IPS-20b (cell line): ENCODE data around the gene UPB1.
"Not testable (repeated sequence)": the region's sequence is repeated elsewhere in the genome, so short reads cannot be mapped to it uniquely, and the experiment has no call there.

Experiments
- H3K27ac ChIP-seq: one replicate; pipeline ENCODE4 v1.5.1; 2013; ENCODE audit warnings: low read length
- H3K27me3 ChIP-seq: 2 replicates; pipeline ENCODE4 v1.6.1; 2013; ENCODE audit warnings: mild to moderate bottlenecking, low read length, inconsistent platforms; ENCODE audit not compliant: insufficient read depth
- H3K36me3 ChIP-seq: 2 replicates; pipeline ENCODE4 v1.6.1; 2013; ENCODE audit warnings: low read depth, mild to moderate bottlenecking, inconsistent platforms, low read length, moderate library complexity; ENCODE audit not compliant: insufficient read depth
- H3K4me1 ChIP-seq: 2 replicates; pipeline ENCODE4 v1.6.1; 2013; ENCODE audit warnings: mild to moderate bottlenecking, control low read depth, inconsistent platforms, low read length, moderate library complexity; ENCODE audit not compliant: insufficient read depth
- H3K4me3 ChIP-seq: 2 replicates; pipeline ENCODE4 v1.5.1; 2013; ENCODE audit warnings: mild to moderate bottlenecking, low read length, inconsistent platforms
- H3K9ac ChIP-seq: 2 replicates; pipeline ENCODE4 v1.6.1; 2013; ENCODE audit warnings: low read depth, mild to moderate bottlenecking, inconsistent platforms, low read length, moderate library complexity
- H3K9me3 ChIP-seq: 2 replicates; pipeline ENCODE4 v1.6.1; 2013; ENCODE audit warnings: mild to moderate bottlenecking, low read depth, low read length, inconsistent platforms; ENCODE audit not compliant: insufficient read depth

The UPB1 gene

GRCh38 chr22:24519496-24519895 lies 24.4 kb downstream of the UPB1 start:
- peaks cover 7% of the 10 kb centered on the region; the same call in 1 of the 2 replicates for H3K4me1 ChIP-seq
- no peak overlapping the region for H3K4me3 ChIP-seq
- H3K27ac ChIP-seq: no peak overlapping the region
- H3K27me3 ChIP-seq: no peaks in the 10 kb centered on the region
- no peak overlapping the region for H3K9ac ChIP-seq
- no peaks in the 10 kb centered on the region for H3K36me3 ChIP-seq
- no peaks in the 10 kb centered on the region for H3K9me3 ChIP-seq

GRCh38 chr22:24521791-24522245 lies 26.7 kb downstream of the UPB1 start:
- H3K4me1 ChIP-seq: 0 out of 2 replicates have a peak, but pooled peaks cover 3% of the 10 kb centered on the region
- no peaks in the 10 kb centered on the region for H3K9me3 ChIP-seq
- H3K4me3 ChIP-seq: no peak overlapping the region
- no peak overlapping the region for H3K9ac ChIP-seq
- H3K27ac ChIP-seq: no peak overlapping the region
- no peaks in the 10 kb centered on the region for H3K36me3 ChIP-seq
- no peaks in the 10 kb centered on the region for H3K27me3 ChIP-seq

DNA sequence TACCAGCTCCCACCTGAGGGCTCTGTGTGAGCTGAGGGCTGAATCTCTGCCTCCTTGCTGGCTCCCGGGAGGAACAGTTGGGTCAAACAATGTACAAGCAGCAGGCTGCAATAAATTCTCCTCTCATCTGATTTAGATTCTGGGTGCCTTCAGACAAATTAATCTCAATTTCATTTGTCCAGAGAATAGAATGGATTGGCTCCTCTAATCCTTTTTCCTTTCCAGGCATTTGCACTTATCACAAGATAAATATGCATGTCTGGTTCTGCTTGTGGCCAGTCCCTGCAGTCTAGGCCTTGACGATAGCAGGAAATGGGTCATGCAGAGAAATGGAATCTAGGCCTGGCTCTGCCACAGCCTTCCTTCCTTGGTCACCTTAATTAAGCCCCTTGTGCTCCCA lies 28.7 kb downstream of the UPB1 start:
- Histone ChIP-seq H3K9ac (no peak overlapping the region), H3K4me1 (0 out of 2 replicates have a peak, but pooled peaks cover 3% of the 10 kb centered on the region), H3K9me3 (no peaks in the 10 kb centered on the region), H3K27me3 (no peaks in the 10 kb centered on the region), H3K36me3 (no peaks in the 10 kb centered on the region), H3K27ac (no peak overlapping the region), H3K4me3 (no peak overlapping the region)

GRCh38 chr22:24525416-24526037 lies 30.4 kb downstream of the UPB1 start:
- H3K9ac ChIP-seq: no peak overlapping the region
- no peaks in the 10 kb centered on the region for H3K36me3 ChIP-seq
- no peak overlapping the region for H3K4me3 ChIP-seq
- 0 out of 2 replicates have a peak, but pooled peaks cover 3% of the 10 kb centered on the region for H3K4me1 ChIP-seq
- no peak overlapping the region for H3K27ac ChIP-seq
- no peaks in the 10 kb centered on the region for H3K9me3 ChIP-seq
- no peaks in the 10 kb centered on the region for H3K27me3 ChIP-seq

DNA sequence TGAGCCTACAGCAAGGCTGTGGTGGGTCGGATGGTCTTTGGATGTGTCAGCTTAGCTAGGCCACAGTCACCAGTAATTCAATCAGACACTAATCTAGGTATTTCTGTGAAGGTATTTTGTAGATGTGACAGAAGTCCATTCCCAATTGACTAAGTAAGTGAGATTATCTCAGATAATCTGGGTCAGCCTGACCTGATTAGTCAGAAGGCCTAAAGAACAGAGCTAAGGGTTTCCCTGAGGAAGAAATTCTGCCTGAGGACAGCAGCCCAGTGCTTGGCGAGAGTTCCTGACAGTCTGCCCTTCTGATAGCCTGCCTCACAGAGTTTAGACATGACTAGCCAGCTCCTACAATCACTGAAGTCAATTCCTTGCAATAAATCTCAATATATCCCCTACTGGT lies 31.1 kb downstream of the UPB1 start:
- no peak overlapping the region for H3K9ac ChIP-seq
- H3K9me3 ChIP-seq: no peaks in the 10 kb centered on the region
- no peak overlapping the region for H3K27ac ChIP-seq
- H3K27me3 ChIP-seq: no peaks in the 10 kb centered on the region
- H3K36me3 ChIP-seq: no peaks in the 10 kb centered on the region
- H3K4me1 ChIP-seq: 0 out of 2 replicates have a peak, but pooled peaks cover 3% of the 10 kb centered on the region
- no peak overlapping the region for H3K4me3 ChIP-seq

DNA sequence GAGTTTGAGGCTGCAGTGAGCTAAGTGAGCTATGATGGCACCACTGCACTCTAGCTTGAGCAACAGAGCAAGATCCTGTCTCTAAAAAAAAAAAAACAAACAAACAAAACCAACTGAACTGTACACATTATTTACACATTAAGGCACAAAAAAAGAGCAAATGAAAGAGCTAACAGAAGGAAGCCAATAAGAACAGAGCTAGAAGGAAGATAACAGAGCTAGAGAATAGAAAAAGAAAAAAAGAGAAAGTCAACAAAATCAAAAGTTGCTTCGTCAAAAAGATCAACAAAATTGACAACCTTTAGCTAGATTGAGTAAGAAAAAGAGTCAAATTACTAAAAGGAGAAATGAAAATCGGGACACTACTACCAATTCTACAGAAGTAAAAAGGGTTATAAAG lies 34.8 kb downstream of the UPB1 start:
- Histone ChIP-seq H3K4me1 (no peaks in the 10 kb centered on the region), H3K27me3 (no peaks in the 10 kb centered on the region), H3K9me3 (no peaks in the 10 kb centered on the region), H3K36me3 (no peaks in the 10 kb centered on the region), H3K27ac (no peak overlapping the region), H3K9ac (no peak overlapping the region), H3K4me3 (no peak overlapping the region)

DNA sequence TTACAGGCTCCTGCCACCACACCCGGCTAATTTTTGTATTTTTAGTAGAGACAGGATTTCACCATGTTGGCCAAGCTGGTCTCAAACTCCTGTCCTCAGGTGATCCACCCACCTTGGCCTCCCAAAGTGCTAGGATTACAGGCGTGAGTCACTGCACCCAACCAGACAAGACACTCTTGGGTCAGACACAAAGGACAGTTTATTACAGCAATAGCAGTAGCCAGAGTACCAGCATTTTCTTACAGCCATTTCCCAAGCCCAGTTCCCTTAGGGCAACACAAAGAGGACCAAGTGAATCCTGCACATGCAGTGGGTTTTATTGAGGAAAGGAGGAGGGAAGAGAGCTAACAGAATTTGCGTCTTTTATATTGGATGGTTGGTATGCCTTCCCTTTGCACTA lies 35.8 kb downstream of the UPB1 start:
- H3K9me3 ChIP-seq, H3K9ac ChIP-seq, H3K4me3 ChIP-seq, H3K27me3 ChIP-seq, H3K36me3 ChIP-seq, H3K27ac ChIP-seq, H3K4me1 ChIP-seq: not testable (repeated sequence)

DNA sequence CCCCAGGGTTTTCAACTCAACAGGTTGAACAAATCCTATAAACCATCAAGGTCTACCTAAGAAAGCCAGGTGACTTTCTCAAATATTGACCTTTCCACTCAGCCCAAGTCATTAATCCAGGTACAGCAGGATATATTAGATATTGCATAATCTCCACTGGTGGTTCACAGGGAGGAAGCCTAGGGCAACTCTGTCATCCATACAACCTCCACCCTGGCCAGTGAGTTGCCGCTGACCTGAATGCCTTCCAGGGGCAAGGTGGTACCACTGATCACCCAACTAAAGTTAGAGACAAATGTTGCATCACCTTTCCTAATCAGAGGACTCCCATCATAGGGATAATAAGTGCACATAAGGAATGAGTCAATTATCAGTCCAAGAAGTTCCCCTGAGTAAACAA lies 36.9 kb downstream of the UPB1 start:
- H3K4me3 ChIP-seq: no peak overlapping the region
- no peak overlapping the region for H3K9ac ChIP-seq
- no peaks in the 10 kb centered on the region for H3K27me3 ChIP-seq
- no peaks in the 10 kb centered on the region for H3K36me3 ChIP-seq
- H3K27ac ChIP-seq: no peak overlapping the region
- no peaks in the 10 kb centered on the region for H3K9me3 ChIP-seq
- H3K4me1 ChIP-seq: no peaks in the 10 kb centered on the region

- Histone ChIP-seq H3K27me3 (no peaks in the 10 kb centered on the region), H3K4me1 (no peaks in the 10 kb centered on the region), H3K9me3 (no peaks in the 10 kb centered on the region)
Observed at GRCh38 chr22:24535348-24535747, 40.2 kb downstream of the UPB1 start.

GRCh38 chr22:24536089-24536488 lies 41.0 kb downstream of the UPB1 start:
- Histone ChIP-seq H3K27ac (no peak overlapping the region), H3K9me3 (no peaks in the 10 kb centered on the region), H3K4me1 (no peaks in the 10 kb centered on the region), H3K9ac (no peak overlapping the region), H3K36me3 (peaks cover 13% of the 10 kb centered on the region), H3K4me3 (no peak overlapping the region), H3K27me3 (no peaks in the 10 kb centered on the region)

More at GRCh38 chr22:24535348-24535747, 40.2 kb downstream of the UPB1 start:
- Histone ChIP-seq H3K4me3 (no peak overlapping the region), H3K27ac (no peak overlapping the region), H3K9ac (no peak overlapping the region), H3K36me3 (peaks cover 6% of the 10 kb centered on the region; the same call in 1 of the 2 replicates)

DNA sequence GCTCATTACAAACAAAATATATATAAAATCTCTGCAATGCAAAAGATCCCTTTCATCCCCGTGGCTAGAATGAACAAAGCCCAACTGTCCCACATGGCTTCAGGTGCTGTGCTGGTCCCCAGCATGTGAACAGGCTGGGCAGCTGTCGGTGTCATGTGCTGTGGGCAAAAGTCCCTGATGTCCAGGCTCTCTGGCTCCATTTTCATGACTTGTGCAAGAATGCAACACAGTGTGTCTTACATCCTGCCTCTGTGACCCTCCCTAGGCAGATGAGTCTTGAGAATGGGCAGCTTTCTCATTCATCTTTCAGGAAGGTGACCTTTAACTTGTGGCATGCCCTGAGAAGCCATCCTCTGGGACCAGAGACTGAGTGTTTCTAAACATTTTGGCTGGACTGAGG lies 45.3 kb downstream of the UPB1 start:
- Histone ChIP-seq H3K4me3 (no peak overlapping the region), H3K36me3 (peaks cover 48% of the 10 kb centered on the region), H3K9me3 (no peaks in the 10 kb centered on the region), H3K27ac (no peak overlapping the region), H3K27me3 (no peaks in the 10 kb centered on the region), H3K4me1 (no peaks in the 10 kb centered on the region), H3K9ac (no peak overlapping the region)

- no peak overlapping the region for H3K27ac ChIP-seq
- H3K4me1 ChIP-seq: no peaks in the 10 kb centered on the region
- H3K36me3 ChIP-seq: peaks cover 56% of the 10 kb centered on the region
- no peak overlapping the region for H3K4me3 ChIP-seq
- H3K9me3 ChIP-seq: no peaks in the 10 kb centered on the region
- no peak overlapping the region for H3K9ac ChIP-seq
- H3K27me3 ChIP-seq: no peaks in the 10 kb centered on the region
Observed at GRCh38 chr22:24541681-24542515, 46.8 kb downstream of the UPB1 start.
